Left renal cortex interstitium (tissue), 4 donors: ENCODE results near the gene NPY1R. TPM values are rescaled to one million over a fixed set of nuclear protein-coding genes. Genes with fewer than 3 reads are reported as not detected.

Experiments used
- DNase-seq, 4 donors: peaks; one replicate each; pipeline ENCODE4 v3.0.0-alpha.2; 2013; ENCODE audit warnings: low read depth in 4 of 4, low spot score in 2 of 4, missing footprints in 1 of 4
- polyA plus RNA-seq, 4 donors: library from polyadenylated mRNA; unstranded; fragments of 120-200 nt; gene quantifications; one replicate each; pipeline ENCODE4 v1.2.1, GENCODE V29; 2013; ENCODE audit not compliant: insufficient read length in 4 of 4

The NPY1R gene
- polyA plus RNA-seq, 4 donors: 19.6 to 24.0 (median 21.2) TPM

- DNase-seq: no peak
Measured at GRCh38 chr4:163280703-163281519, 51.5 kb downstream of the NPY1R start.

DNA sequence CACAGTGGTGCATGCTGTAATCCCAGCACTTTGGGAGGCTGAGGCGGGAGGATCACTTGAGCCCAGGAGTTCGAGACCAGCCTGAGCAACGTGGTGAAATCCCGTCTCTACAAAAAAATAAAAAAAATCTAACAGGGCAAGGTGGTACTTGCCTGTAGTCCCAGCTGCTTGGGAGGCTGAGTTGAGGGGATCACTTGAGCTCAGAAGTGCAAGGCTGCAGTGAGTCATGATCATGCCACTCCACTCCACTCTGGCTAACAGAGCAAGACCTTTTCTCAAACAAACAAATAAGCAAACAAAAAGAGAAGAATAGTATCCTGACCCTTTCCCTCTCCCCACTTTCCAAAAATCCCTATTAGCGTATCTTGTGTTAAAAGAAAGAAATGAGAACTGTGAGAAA is 52.7 kb downstream of the NPY1R start:
- no peak for DNase-seq

DNA sequence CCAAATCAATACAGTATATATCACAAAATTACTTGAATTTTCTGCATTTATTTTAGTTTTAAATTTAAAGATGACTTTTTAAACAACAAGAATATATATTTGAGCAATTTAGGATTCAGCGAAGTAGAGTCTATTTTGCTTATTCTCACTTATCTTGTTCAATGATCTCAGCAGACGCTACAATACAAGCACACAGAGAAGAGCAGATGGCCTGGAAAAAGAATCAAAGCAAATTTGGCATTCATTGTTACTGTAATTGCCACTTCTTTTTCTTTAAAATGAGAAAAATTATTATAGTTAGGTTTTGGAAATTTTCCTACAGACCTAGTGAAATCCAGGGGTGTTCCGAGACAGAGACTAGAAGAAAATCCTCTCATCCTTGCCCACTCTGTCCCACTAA is 57.5 kb downstream of the NPY1R start:
- DNase-seq: no peak

Other genes starting within 250 kb of the NPY1R start
- 10 to 100 TPM; 20.3 to 28.6 (median 25.6) TPM for gene NAF1, start 165.7 kb downstream of the NPY1R start, polyA plus RNA-seq
- 1 to 10 TPM; 4.2 to 6.1 (median 4.9) TPM for gene NPY5R, start 11.3 kb upstream of the NPY1R start, polyA plus RNA-seq
- under 1 TPM in 1 of 4 donors, not detected in 3; 0.08 TPM for gene TKTL2, start 141.2 kb upstream of the NPY1R start, polyA plus RNA-seq
- 10 to 100 TPM; 35.7 to 38.7 (median 37.5) TPM for gene TMA16, start 162.1 kb upstream of the NPY1R start, polyA plus RNA-seq